ENCODE measurements around the gene LINC00305.

The LINC00305 gene

DNA sequence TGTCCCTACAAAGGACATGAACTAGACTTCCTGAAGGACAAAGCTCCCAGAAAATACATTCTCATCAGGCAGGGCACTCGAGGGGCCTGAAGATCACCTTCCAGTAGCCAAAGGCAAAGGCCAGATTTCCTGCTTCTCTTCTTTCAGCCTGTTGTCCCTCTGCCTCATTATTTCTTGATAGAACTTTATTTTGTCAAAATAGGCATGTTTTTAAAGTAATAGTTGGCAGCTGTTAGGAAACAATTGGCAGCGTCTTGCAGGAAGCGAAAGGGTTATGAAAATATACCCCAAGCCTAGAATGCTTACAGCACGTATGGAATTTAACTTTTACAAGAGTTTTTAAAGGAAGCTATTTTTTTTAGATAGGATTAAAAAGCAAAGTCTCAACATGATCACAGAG, 74.9 kb downstream of the LINC00305 start:
- no CpG with 5 or more reads among the region's 4 CpGs for WGBS (ENCODE audit: extremely low coverage, insufficient coverage, insufficient read length)

DNA sequence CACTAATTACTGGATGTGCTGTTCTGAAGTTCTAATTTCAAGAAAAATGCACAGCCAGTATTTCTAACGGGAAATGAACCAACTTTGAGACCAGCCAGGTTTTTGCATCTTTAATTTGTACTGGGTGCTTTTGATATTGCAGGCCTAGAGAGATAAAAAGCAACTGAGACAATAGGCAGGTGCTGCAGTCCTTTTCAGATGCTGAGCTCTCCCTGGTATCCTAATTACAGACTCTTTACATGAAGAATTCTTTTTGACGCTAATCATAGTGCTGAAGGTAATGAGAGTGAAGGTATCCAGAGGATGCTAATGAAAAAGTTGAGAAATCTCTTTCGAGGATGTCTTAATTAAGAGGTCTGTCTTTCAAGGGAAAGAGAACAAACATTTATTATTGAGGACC, 93.9 kb downstream of the LINC00305 start:
- H3K23ac ChIP-seq (ENCODE audit: low read length), result no peak overlapping the region
- H2BK5ac ChIP-seq (ENCODE audit: low read depth, low read length, poor library complexity), result no peak overlapping the region
- no peaks in the 10 kb centered on the region for H3K4me1 ChIP-seq (ENCODE audit: control insufficient read depth in 1 of 2, insufficient read depth in 2 of 2, low read length in 2 of 2)
- DNase-seq, result no peak
- WGBS (ENCODE audit: extremely low coverage, insufficient coverage, insufficient read length), result no CpG with 5 or more reads among the region's 3 CpGs
- no peak overlapping the region for H3K18ac ChIP-seq (ENCODE audit: low read length)
- H4K91ac ChIP-seq (ENCODE audit: low read depth, low read length), result no peak overlapping the region
- no peak overlapping the region for H4K12ac ChIP-seq (ENCODE audit: low read depth, low read length)
- H3K79me2 ChIP-seq (ENCODE audit: control insufficient read depth, insufficient read depth, low read length, poor library complexity), result no peaks in the 10 kb centered on the region
- no peak overlapping the region for H3K4ac ChIP-seq (ENCODE audit: low read depth, low read length)
- H3K9ac ChIP-seq (ENCODE audit: low read length), result no peak overlapping the region
- no peak overlapping the region for H3K14ac ChIP-seq (ENCODE audit: low read length)
- no peaks in the 10 kb centered on the region for H3K36me3 ChIP-seq (ENCODE audit: control insufficient read depth in 1 of 2, insufficient read depth in 2 of 2, low read length in 2 of 2)
- no peak overlapping the region for H2AFZ ChIP-seq (ENCODE audit: insufficient read depth, low read length, poor library complexity)
- no peak overlapping the region for H2BK120ac ChIP-seq (ENCODE audit: insufficient read depth, low read length, poor library complexity)
- no peaks in the 10 kb centered on the region for H3K27me3 ChIP-seq (ENCODE audit: insufficient read depth, low read length)
- H2BK12ac ChIP-seq (ENCODE audit: low read length), result no peak overlapping the region
- H3K9me3 ChIP-seq (ENCODE audit: insufficient read depth, low read depth, low read length), result no peaks in the 10 kb centered on the region
- no peak overlapping the region for H3K27ac ChIP-seq (ENCODE audit: low read depth, low read length)
- H2AK5ac ChIP-seq (ENCODE audit: low read length), result no peak overlapping the region
- no peak overlapping the region for H3K4me2 ChIP-seq (ENCODE audit: low read length)
- no peak overlapping the region for H4K8ac ChIP-seq (ENCODE audit: low read depth, low read length)
- H3K4me3 ChIP-seq (ENCODE audit: low read depth, low read length), result no peak overlapping the region
- H3K79me1 ChIP-seq (ENCODE audit: low read length), result no peaks in the 10 kb centered on the region

More for the DNA sequence above, 74.9 kb downstream of the LINC00305 start:
- no peak overlapping the region for H3K4me3 ChIP-seq (ENCODE audit: low read depth, low read length)
- H3K4ac ChIP-seq (ENCODE audit: low read depth, low read length), result no peak overlapping the region
- H3K4me1 ChIP-seq (ENCODE audit: control insufficient read depth in 1 of 2, insufficient read depth in 2 of 2, low read length in 2 of 2), result no peaks in the 10 kb centered on the region
- DNase-seq, result no peak
- no peak overlapping the region for H2BK120ac ChIP-seq (ENCODE audit: insufficient read depth, low read length, poor library complexity)
- no peak overlapping the region for H3K18ac ChIP-seq (ENCODE audit: low read length)
- no peaks in the 10 kb centered on the region for H3K27me3 ChIP-seq (ENCODE audit: insufficient read depth, low read length)
- no peak overlapping the region for H3K14ac ChIP-seq (ENCODE audit: low read length)
- no peak overlapping the region for H3K9ac ChIP-seq (ENCODE audit: low read length)
- no peak overlapping the region for H2AFZ ChIP-seq (ENCODE audit: insufficient read depth, low read length, poor library complexity)
- H3K36me3 ChIP-seq (ENCODE audit: control insufficient read depth in 1 of 2, insufficient read depth in 2 of 2, low read length in 2 of 2), result no peaks in the 10 kb centered on the region
- H2BK5ac ChIP-seq (ENCODE audit: low read depth, low read length, poor library complexity), result no peak overlapping the region
- H3K9me3 ChIP-seq (ENCODE audit: insufficient read depth, low read depth, low read length), result peaks cover 4% of the 10 kb centered on the region
- H2AK5ac ChIP-seq (ENCODE audit: low read length), result no peak overlapping the region
- no peak overlapping the region for H4K91ac ChIP-seq (ENCODE audit: low read depth, low read length)
- H3K79me2 ChIP-seq (ENCODE audit: control insufficient read depth, insufficient read depth, low read length, poor library complexity), result no peaks in the 10 kb centered on the region
- no peak overlapping the region for H4K12ac ChIP-seq (ENCODE audit: low read depth, low read length)
- H3K27ac ChIP-seq (ENCODE audit: low read depth, low read length), result no peak overlapping the region
- H2BK12ac ChIP-seq (ENCODE audit: low read length), result no peak overlapping the region
- H3K23ac ChIP-seq (ENCODE audit: low read length), result no peak overlapping the region
- H3K4me2 ChIP-seq (ENCODE audit: low read length), result no peak overlapping the region
- H4K8ac ChIP-seq (ENCODE audit: low read depth, low read length), result no peak overlapping the region
- no peaks in the 10 kb centered on the region for H3K79me1 ChIP-seq (ENCODE audit: low read length)

DNA sequence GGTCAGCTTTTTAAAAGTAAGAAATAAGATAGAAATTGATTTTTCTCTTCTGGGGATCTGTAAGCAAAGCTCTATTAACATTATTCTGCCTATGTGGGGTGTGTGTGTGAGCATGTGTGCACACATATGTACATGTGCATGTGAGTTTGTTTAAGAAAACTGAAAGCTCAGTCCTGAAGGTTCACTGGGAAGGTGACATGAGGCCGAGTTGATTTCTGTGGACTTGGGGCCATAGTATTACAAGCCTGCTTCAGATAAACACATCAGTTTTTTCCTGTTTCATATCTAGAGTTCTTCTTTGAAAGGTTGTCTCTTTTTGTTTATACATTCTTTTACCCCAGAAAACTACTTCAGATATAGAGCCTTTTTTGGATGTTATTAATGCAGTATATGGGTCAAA, 95.6 kb downstream of the LINC00305 start:
- Histone ChIP-seq H3K4ac (ENCODE audit: low read depth, low read length) (no peak overlapping the region), H4K8ac (ENCODE audit: low read depth, low read length) (no peak overlapping the region), H2BK120ac (ENCODE audit: insufficient read depth, low read length, poor library complexity) (no peak overlapping the region), H2AFZ (ENCODE audit: insufficient read depth, low read length, poor library complexity) (no peak overlapping the region), H3K36me3 (ENCODE audit: control insufficient read depth in 1 of 2, insufficient read depth in 2 of 2, low read length in 2 of 2) (no peaks in the 10 kb centered on the region), H3K4me1 (ENCODE audit: control insufficient read depth in 1 of 2, insufficient read depth in 2 of 2, low read length in 2 of 2) (no peaks in the 10 kb centered on the region), H4K91ac (ENCODE audit: low read depth, low read length) (no peak overlapping the region), H3K9me3 (ENCODE audit: insufficient read depth, low read depth, low read length) (peaks cover under 1% of the 10 kb centered on the region), H3K23ac (ENCODE audit: low read length) (no peak overlapping the region), H4K12ac (ENCODE audit: low read depth, low read length) (no peak overlapping the region), H3K27me3 (ENCODE audit: insufficient read depth, low read length) (no peaks in the 10 kb centered on the region), H3K79me2 (ENCODE audit: control insufficient read depth, insufficient read depth, low read length, poor library complexity) (no peaks in the 10 kb centered on the region), H3K4me3 (ENCODE audit: low read depth, low read length) (no peak overlapping the region), H3K9ac (ENCODE audit: low read length) (no peak overlapping the region), H3K79me1 (ENCODE audit: low read length) (no peaks in the 10 kb centered on the region), H2BK5ac (ENCODE audit: low read depth, low read length, poor library complexity) (no peak overlapping the region), H2AK5ac (ENCODE audit: low read length) (no peak overlapping the region), H3K18ac (ENCODE audit: low read length) (no peak overlapping the region), H3K14ac (ENCODE audit: low read length) (no peak overlapping the region), H2BK12ac (ENCODE audit: low read length) (no peak overlapping the region), H3K4me2 (ENCODE audit: low read length) (no peak overlapping the region), H3K27ac (ENCODE audit: low read depth, low read length) (no peak overlapping the region)
- WGBS (ENCODE audit: extremely low coverage, insufficient coverage, insufficient read length), result no CpG with 5 or more reads among the region's 1 CpG
- no peak for DNase-seq

DNA sequence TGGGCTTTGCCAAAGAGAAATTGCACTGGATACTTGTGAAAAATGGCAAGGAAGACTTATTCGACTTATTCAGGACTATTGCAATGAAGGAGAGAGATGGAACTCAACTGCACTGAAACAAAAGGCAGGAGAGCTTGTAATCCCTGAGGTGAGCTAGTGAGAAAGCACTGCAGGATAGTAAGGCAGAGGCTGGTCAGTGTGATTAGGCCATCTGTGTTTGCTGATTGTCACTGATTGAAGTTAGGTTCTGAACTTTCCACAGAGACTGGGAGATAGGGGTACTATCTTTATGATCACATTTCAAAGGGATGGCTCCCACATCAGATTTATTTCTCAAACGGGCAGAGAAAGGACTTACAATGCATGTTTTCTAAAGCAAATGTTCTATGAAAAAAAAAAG, 96.1 kb downstream of the LINC00305 start:
- Histone ChIP-seq H3K18ac (ENCODE audit: low read length) (no peak overlapping the region), H4K12ac (ENCODE audit: low read depth, low read length) (no peak overlapping the region), H2AFZ (ENCODE audit: insufficient read depth, low read length, poor library complexity) (no peak overlapping the region), H3K23ac (ENCODE audit: low read length) (no peak overlapping the region), H3K9ac (ENCODE audit: low read length) (no peak overlapping the region), H3K36me3 (ENCODE audit: control insufficient read depth in 1 of 2, insufficient read depth in 2 of 2, low read length in 2 of 2) (no peaks in the 10 kb centered on the region), H3K79me1 (ENCODE audit: low read length) (no peaks in the 10 kb centered on the region), H3K4ac (ENCODE audit: low read depth, low read length) (no peak overlapping the region), H3K14ac (ENCODE audit: low read length) (no peak overlapping the region), H3K9me3 (ENCODE audit: insufficient read depth, low read depth, low read length) (peaks cover 1% of the 10 kb centered on the region), H3K79me2 (ENCODE audit: control insufficient read depth, insufficient read depth, low read length, poor library complexity) (no peaks in the 10 kb centered on the region), H2BK12ac (ENCODE audit: low read length) (no peak overlapping the region), H3K4me3 (ENCODE audit: low read depth, low read length) (no peak overlapping the region), H3K4me2 (ENCODE audit: low read length) (no peak overlapping the region), H3K4me1 (ENCODE audit: control insufficient read depth in 1 of 2, insufficient read depth in 2 of 2, low read length in 2 of 2) (no peaks in the 10 kb centered on the region), H2AK5ac (ENCODE audit: low read length) (no peak overlapping the region), H3K27me3 (ENCODE audit: insufficient read depth, low read length) (no peaks in the 10 kb centered on the region), H4K91ac (ENCODE audit: low read depth, low read length) (no peak overlapping the region), H2BK5ac (ENCODE audit: low read depth, low read length, poor library complexity) (no peak overlapping the region), H2BK120ac (ENCODE audit: insufficient read depth, low read length, poor library complexity) (no peak overlapping the region), H3K27ac (ENCODE audit: low read depth, low read length) (no peak overlapping the region), H4K8ac (ENCODE audit: low read depth, low read length) (no peak overlapping the region)
- no CpG with 5 or more reads among the region's 2 CpGs for WGBS (ENCODE audit: extremely low coverage, insufficient coverage, insufficient read length)
- DNase-seq, result no peak

Data from trophoblast cell (in vitro differentiated cells and primary cell).